Osteoblast (primary cell): ENCODE results near the gene MACROH2A1. TPM values are rescaled to one million over a fixed set of nuclear protein-coding genes. Genes with fewer than 3 reads are reported as not detected.

Experiments used
- DNase-seq: peaks from one replicate; pipeline ENCODE4 v3.0.0; 2011; ENCODE audit warnings: low spot score, mixed read lengths; ENCODE audit not compliant: insufficient read length; ENCODE audit errors: missing footprints
- H2AFZ ChIP-seq: 2 replicates; pipeline ENCODE4 v1.6.0; 2011; ENCODE audit warnings: mild to moderate bottlenecking, low read length
- H3K27ac ChIP-seq: 2 replicates; pipeline ENCODE4 v1.5.1; 2011; ENCODE audit warnings: mild to moderate bottlenecking, low read depth, low read length, moderate library complexity
- H3K27me3 ChIP-seq: 2 replicates; pipeline ENCODE4 v1.6.0; 2012; ENCODE audit warnings: mild to moderate bottlenecking, control low read depth, inconsistent platforms, low read length, moderate library complexity; ENCODE audit not compliant: insufficient read depth
- H3K36me3 ChIP-seq: 2 replicates; pipeline ENCODE4 v1.5.1; 2011; ENCODE audit warnings: mild to moderate bottlenecking, low read length, control low read depth, moderate library complexity; ENCODE audit not compliant: insufficient read depth
- H3K4me1 ChIP-seq: 2 replicates; pipeline ENCODE4 v1.5.1; 2011; ENCODE audit warnings: mild to moderate bottlenecking, low read length, control low read depth, moderate library complexity; ENCODE audit not compliant: insufficient read depth
- H3K4me2 ChIP-seq: 2 replicates; pipeline ENCODE4 v1.6.0; 2011; ENCODE audit warnings: mild to moderate bottlenecking, low read length; ENCODE audit not compliant: insufficient read depth
- H3K4me3 ChIP-seq: fragments of 200-600 bp; sonication (generic); 3 replicates; pipeline ENCODE4 v1.5.1; 2012; ENCODE audit warnings: mild to moderate bottlenecking, low read length, inconsistent platforms; ENCODE audit not compliant: insufficient read depth
- H3K79me2 ChIP-seq: 2 replicates; pipeline ENCODE4 v1.6.0; 2012; ENCODE audit warnings: mild to moderate bottlenecking, low read length, control low read depth, inconsistent platforms; ENCODE audit not compliant: insufficient read depth
- H3K9me3 ChIP-seq: 2 replicates; pipeline ENCODE4 v1.5.1; 2011; ENCODE audit warnings: low read depth, low read length, control low read depth
- H4K20me1 ChIP-seq: 2 replicates; pipeline ENCODE4 v1.6.0; 2012; ENCODE audit warnings: mild to moderate bottlenecking, low read length, control low read depth; ENCODE audit not compliant: insufficient read depth
- total RNA-seq: library from RNA; depleted of rRNA; stranded (reverse); fragments of >200 nt; gene quantifications from 2 replicates; pipeline ENCODE4 v1.2.3, GENCODE V29; 2012
- TF ChIP-seq, protein P1 (sequence below): IDR thresholded peaks from 2 replicates; pipeline ENCODE4 v1.5.1; 2011; ENCODE audit warnings: mild to moderate bottlenecking, low read depth, low read length, moderate library complexity; ENCODE audit errors: extremely low read depth

MACROH2A1 gene
- total RNA-seq, 1 donor: 162 TPM

- H2AFZ ChIP-seq: no peak overlapping the region
- H3K36me3 ChIP-seq: peaks cover 66% of the 10 kb centered on the region
- DNase-seq: no peak
- TF ChIP-seq, protein P1, sequence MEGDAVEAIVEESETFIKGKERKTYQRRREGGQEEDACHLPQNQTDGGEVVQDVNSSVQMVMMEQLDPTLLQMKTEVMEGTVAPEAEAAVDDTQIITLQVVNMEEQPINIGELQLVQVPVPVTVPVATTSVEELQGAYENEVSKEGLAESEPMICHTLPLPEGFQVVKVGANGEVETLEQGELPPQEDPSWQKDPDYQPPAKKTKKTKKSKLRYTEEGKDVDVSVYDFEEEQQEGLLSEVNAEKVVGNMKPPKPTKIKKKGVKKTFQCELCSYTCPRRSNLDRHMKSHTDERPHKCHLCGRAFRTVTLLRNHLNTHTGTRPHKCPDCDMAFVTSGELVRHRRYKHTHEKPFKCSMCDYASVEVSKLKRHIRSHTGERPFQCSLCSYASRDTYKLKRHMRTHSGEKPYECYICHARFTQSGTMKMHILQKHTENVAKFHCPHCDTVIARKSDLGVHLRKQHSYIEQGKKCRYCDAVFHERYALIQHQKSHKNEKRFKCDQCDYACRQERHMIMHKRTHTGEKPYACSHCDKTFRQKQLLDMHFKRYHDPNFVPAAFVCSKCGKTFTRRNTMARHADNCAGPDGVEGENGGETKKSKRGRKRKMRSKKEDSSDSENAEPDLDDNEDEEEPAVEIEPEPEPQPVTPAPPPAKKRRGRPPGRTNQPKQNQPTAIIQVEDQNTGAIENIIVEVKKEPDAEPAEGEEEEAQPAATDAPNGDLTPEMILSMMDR: no peak
- H3K9me3 ChIP-seq: no peaks in the 10 kb centered on the region
- H3K4me3 ChIP-seq: no peak overlapping the region
- H4K20me1 ChIP-seq: peaks cover 19% of the 10 kb centered on the region
- H3K79me2 ChIP-seq: peaks cover 38% of the 10 kb centered on the region
- H3K27ac ChIP-seq: no peak overlapping the region
- H3K4me1 ChIP-seq: peaks cover 22% of the 10 kb centered on the region
- no peaks in the 10 kb centered on the region for H3K27me3 ChIP-seq
- no peak overlapping the region for H3K4me2 ChIP-seq
Measured at GRCh38 chr5:135347392-135347791, 51.6 kb downstream of the MACROH2A1 start.

GRCh38 chr5:135345956-135346731 is 52.9 kb downstream of the MACROH2A1 start:
- TF ChIP-seq, protein P1: no peak
- H3K4me2 ChIP-seq: no peak overlapping the region
- H2AFZ ChIP-seq: no peak overlapping the region
- peaks cover 70% of the 10 kb centered on the region for H3K36me3 ChIP-seq
- no peaks in the 10 kb centered on the region for H3K9me3 ChIP-seq
- DNase-seq: no peak
- H3K27ac ChIP-seq: peak overlapping the region; percentile 23
- peaks cover 19% of the 10 kb centered on the region for H4K20me1 ChIP-seq
- H3K27me3 ChIP-seq: no peaks in the 10 kb centered on the region
- H3K4me3 ChIP-seq: no peak overlapping the region
- H3K79me2 ChIP-seq: peaks cover 31% of the 10 kb centered on the region
- peaks cover 22% of the 10 kb centered on the region for H3K4me1 ChIP-seq

DNA sequence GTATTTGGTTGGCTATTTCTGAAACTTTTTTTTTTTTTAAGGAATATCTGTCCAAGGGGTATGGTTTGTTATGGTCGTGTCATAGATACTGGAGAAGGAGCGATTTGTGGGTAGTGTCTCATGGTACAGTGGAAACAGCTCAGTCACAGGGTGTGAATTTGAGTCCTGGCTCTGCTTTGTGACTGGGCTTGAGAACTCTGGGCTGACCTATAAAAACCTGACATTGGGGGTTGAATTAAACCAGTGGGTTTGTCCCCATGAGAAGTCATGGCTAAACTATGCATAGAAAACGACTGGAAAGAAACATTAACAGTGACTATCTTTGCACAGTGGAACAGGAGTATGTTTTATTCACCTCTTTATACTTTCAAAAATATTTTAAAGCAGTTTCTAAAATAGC is 54.7 kb downstream of the MACROH2A1 start:
- Histone ChIP-seq H3K79me2 (peaks cover 17% of the 10 kb centered on the region), H3K36me3 (peaks cover 72% of the 10 kb centered on the region), H3K27me3 (no peaks in the 10 kb centered on the region), H3K4me1 (peaks cover 22% of the 10 kb centered on the region), H2AFZ (no peak overlapping the region), H4K20me1 (peaks cover 10% of the 10 kb centered on the region), H3K4me2 (peak overlapping the region; percentile 3), H3K9me3 (no peaks in the 10 kb centered on the region), H3K27ac (peak overlapping the region; percentile 54), H3K4me3 (no peak overlapping the region)
- TF ChIP-seq, protein P1: no peak
- DNase-seq: peak; percentile 91

DNA sequence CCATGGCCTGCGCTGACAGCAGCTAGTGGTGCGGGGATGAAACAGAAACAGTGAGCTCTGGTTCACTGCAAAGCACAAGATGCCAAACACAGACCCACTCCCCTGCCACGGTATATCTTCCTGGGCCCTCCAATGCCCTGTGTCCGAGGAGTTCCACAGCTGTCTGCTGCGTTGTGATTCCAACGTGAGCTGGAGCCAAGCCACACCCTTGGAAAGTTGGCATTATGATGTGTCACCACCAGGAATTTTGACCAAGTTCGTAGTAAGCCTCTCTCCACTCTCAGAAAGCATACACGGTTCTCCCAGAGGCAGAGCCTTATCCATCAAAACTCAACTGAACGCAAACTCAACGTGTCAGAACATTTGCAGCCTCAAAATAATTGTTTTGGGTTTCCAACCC is 55.6 kb downstream of the MACROH2A1 start:
- H3K36me3 ChIP-seq: peaks cover 77% of the 10 kb centered on the region
- H2AFZ ChIP-seq: no peak overlapping the region
- no peaks in the 10 kb centered on the region for H3K27me3 ChIP-seq
- H3K27ac ChIP-seq: peak overlapping the region; percentile 54
- peak overlapping the region; percentile 9 for H3K4me2 ChIP-seq
- no peaks in the 10 kb centered on the region for H3K9me3 ChIP-seq
- TF ChIP-seq, protein P1: no peak
- peaks cover 14% of the 10 kb centered on the region for H3K79me2 ChIP-seq
- peaks cover 22% of the 10 kb centered on the region for H3K4me1 ChIP-seq
- DNase-seq: no peak
- H3K4me3 ChIP-seq: no peak overlapping the region
- peaks cover 6% of the 10 kb centered on the region for H4K20me1 ChIP-seq
